Endothelial cell of umbilical vein (primary cell): ENCODE measurements around the gene TYK2. TPM values are rescaled to one million over a fixed set of nuclear protein-coding genes. Genes with fewer than 3 reads are reported as not detected.

ENCODE experiments used
- BruUV-seq: library from RNA; stranded (reverse); fragments of 400-500 nt; replicated peaks from 2 replicates; lab custom pipeline; 2021; lab: Mats Ljungman, UMichigan
- CTCF ChIA-PET: fragments of 300-600, 350-600 bp; sonication (Branson Sonifier 250); formaldehyde crosslinking; loops from one replicate; lab custom pipeline; 2021; ENCODE audit warnings: antibody characterized with exemption, inconsistent platforms; lab: Charles Lee
- POLR2A ChIA-PET: fragments of 300-600, 350-600 bp; sonication (Branson Sonifier 250); formaldehyde crosslinking; loops from one replicate; lab custom pipeline; 2021; ENCODE audit warnings: antibody characterized with exemption, inconsistent platforms; lab: Charles Lee
- DNase-seq: peaks from one replicate; pipeline ENCODE4 v3.0.0-alpha.2; 2011; ENCODE audit warnings: low read depth, low spot score
- FAIRE-seq: peaks from 2 replicates; lab custom pipeline; 2011; peaks lifted over from hg19 to GRCh38; lab: Jason Lieb, UNC
- H2AFZ ChIP-seq: 2 replicates; pipeline ENCODE4 v1.6.0; 2012; ENCODE audit warnings: low read depth, low read length, control low read depth, inconsistent platforms
- H3K27ac ChIP-seq: 2 replicates; pipeline ENCODE4 v1.5.1; 2011; ENCODE audit warnings: low read depth, mild to moderate bottlenecking, control low read depth, low read length, moderate library complexity; ENCODE audit not compliant: insufficient read depth
- H3K27me3 ChIP-seq, 2 experiments: 2 replicates each; pipeline versions ENCODE4 v1.6.0 to v1.6.1; 2011; ENCODE audit warnings: low read length in 2 of 2, mixed read lengths in 1 of 2; ENCODE audit not compliant: control insufficient read depth in 2 of 2, insufficient read depth in 2 of 2
- H3K36me3 ChIP-seq, 2 experiments: 2 replicates in 1 of 2; 3 replicates in 1 of 2; pipeline ENCODE4 v1.5.1; 2011; ENCODE audit warnings: low read length in 2 of 2, mild to moderate bottlenecking in 1 of 2, moderate library complexity in 1 of 2; ENCODE audit not compliant: control insufficient read depth in 2 of 2, insufficient read depth in 2 of 2; ENCODE audit errors: extremely low read depth in 1 of 2
- H3K4me1 ChIP-seq: 3 replicates; pipeline ENCODE4 v1.5.1; 2011; ENCODE audit warnings: mild to moderate bottlenecking, low read length; ENCODE audit not compliant: control insufficient read depth, insufficient read depth; ENCODE audit errors: extremely low read depth
- H3K4me2 ChIP-seq: 2 replicates; pipeline ENCODE4 v1.6.1; 2011; ENCODE audit warnings: low read length, control low read depth, mixed read lengths; ENCODE audit not compliant: insufficient read depth
- H3K4me3 ChIP-seq, 3 experiments: fragments of 200-600 bp in 1 of 3; sonication (generic), shearing (Covaris generic) in 1 of 3; replicated peaks in 1 of 3; 2 replicates each; pipeline ENCODE4 v1.5.1; 2011 to 2016; ENCODE audit warnings: control low read depth in 3 of 3, low read length in 3 of 3, mild to moderate bottlenecking in 2 of 3, inconsistent platforms in 1 of 3, low read depth in 1 of 3, moderate library complexity in 1 of 3; ENCODE audit not compliant: insufficient read depth in 1 of 3
- H3K79me2 ChIP-seq: 2 replicates; pipeline ENCODE4 v1.6.0; 2012; ENCODE audit warnings: low read length, inconsistent platforms; ENCODE audit not compliant: control insufficient read depth, insufficient read depth
- H3K9ac ChIP-seq: replicated peaks from 2 replicates; pipeline ENCODE3; 2011; ENCODE audit warnings: low read length, control low read depth; ENCODE audit not compliant: insufficient read depth; ENCODE audit errors: extremely low read depth
- H3K9me1 ChIP-seq: replicated peaks from 3 replicates; pipeline ENCODE4 v1.6.0; 2011; ENCODE audit warnings: mild to moderate bottlenecking, low read length; ENCODE audit not compliant: control insufficient read depth, insufficient read depth; ENCODE audit errors: extremely low read depth
- H3K9me3 ChIP-seq: replicated peaks from 2 replicates; pipeline ENCODE4 v1.5.1; 2012; ENCODE audit warnings: low read length, inconsistent platforms; ENCODE audit not compliant: control insufficient read depth, insufficient read depth
- H4K20me1 ChIP-seq: replicated peaks from 2 replicates; pipeline ENCODE3; 2011; ENCODE audit warnings: mild to moderate bottlenecking, low read length; ENCODE audit not compliant: control insufficient read depth, insufficient read depth; ENCODE audit errors: extremely low read depth
- CTCF ChIP-seq, 2 donors: IDR thresholded peaks; 1 replicate in 1 of 2; 2 replicates in 1 of 2; pipeline ENCODE4 v1.5.1; 2011; ENCODE audit warnings: low read length in 2 of 2, mild to moderate bottlenecking in 2 of 2, moderate library complexity in 2 of 2, control low read depth in 1 of 2, inconsistent platforms in 1 of 2, low read depth in 1 of 2; ENCODE audit not compliant: insufficient read depth in 1 of 2; ENCODE audit errors: extremely low read depth in 1 of 2
- EZH2 ChIP-seq: IDR thresholded peaks from 2 replicates; pipeline ENCODE4 v1.6.1; 2012; ENCODE audit warnings: borderline replicate concordance, low read depth, mild to moderate bottlenecking, moderate library complexity, low read length, inconsistent platforms; ENCODE audit not compliant: severe bottlenecking
- GATA2 ChIP-seq: IDR thresholded peaks from 2 replicates; pipeline ENCODE4 v1.7.0; 2011; ENCODE audit warnings: low read depth, mild to moderate bottlenecking, moderate library complexity, mixed read lengths, low read length; ENCODE audit not compliant: insufficient read length, insufficient read depth
- JUN ChIP-seq: IDR thresholded peaks from 2 replicates; pipeline ENCODE4 v1.6.1; 2011; ENCODE audit warnings: borderline replicate concordance, low read depth; ENCODE audit not compliant: insufficient read length, insufficient read depth
- MAX ChIP-seq: IDR thresholded peaks from 2 replicates; pipeline ENCODE4 v1.6.1; 2011; ENCODE audit not compliant: insufficient read depth, insufficient read length
- MYC ChIP-seq: IDR thresholded peaks from one replicate; pipeline ENCODE4 v1.6.1; 2011; ENCODE audit warnings: mild to moderate bottlenecking, low read depth, low read length
- POLR2A ChIP-seq: IDR thresholded peaks from 2 replicates; pipeline ENCODE4 v1.6.1; 2012; ENCODE audit warnings: low read depth, mild to moderate bottlenecking, control low read depth, low read length
- POLR2AphosphoS5 ChIP-seq: IDR thresholded peaks from 2 replicates; pipeline ENCODE4 v1.6.1; 2012; ENCODE audit warnings: low read depth, mild to moderate bottlenecking, control low read depth, low read length, moderate library complexity; ENCODE audit not compliant: insufficient read depth
- dilution Hi-C: fragments of 300-500 bp; cut with MboI; formaldehyde crosslinking; loops from one replicate; pipeline ENCODE4 v1.15.0; 2019; ENCODE audit warnings: low sequenced_read_pairs; ENCODE audit not compliant: extremely low pct_ligation_motif_present
- intact Hi-C: fragments of 100-400 bp; cut with micrococcal nuclease; formaldehyde crosslinking; loops from one replicate; pipeline ENCODE4 v1.10.0; 2022
- polyA plus RNA-seq, 4 experiments: library from polyadenylated mRNA; depleted of rRNA in 3 of 4; stranded (reverse) in 3 of 4; unstranded in 1 of 4; fragments of >200 nt; gene quantifications; 2 replicates each; pipeline versions ENCODE4 v1.2.1 to v1.2.3, GENCODE V29; 2011 to 2012; ENCODE audit warnings: missing spikeins in 1 of 4
- total RNA-seq: library from RNA; stranded (reverse); gene quantifications from 2 replicates; pipeline ENCODE4 v1.2.3, GENCODE V29; 2021

TYK2 gene
- total and polyA plus RNA-seq, 2 donors (not counting 3 experiments of a cell fraction or from before 2014, with no cell fraction given), result 92.9 to 138 TPM

GRCh38 chr19:10422046-10422461, 41.7 kb upstream of the TYK2 start:
- Histone ChIP-seq H3K9me1 (no peaks in the 10 kb centered on the region), H4K20me1 (no peaks in the 10 kb centered on the region), H3K27ac (no peak overlapping the region), H3K27me3 (peaks cover 43 to 51% of the 10 kb centered on the region in 2 experiments), H3K4me2 (no peak overlapping the region), H3K79me2 (no peaks in the 10 kb centered on the region), H3K4me3 (no peak overlapping the region), H3K9ac (no peak overlapping the region), H3K36me3 (no peaks in the 10 kb centered on the region), H2AFZ (no peak overlapping the region), H3K9me3 (no peaks in the 10 kb centered on the region), H3K4me1 (peaks cover 14% of the 10 kb centered on the region)
- no TSS peak for BruUV-seq
- POLR2A ChIA-PET, result no interaction called here
- intact Hi-C loops (no loop called here), dilution Hi-C loops (no loop called here)
- CTCF ChIA-PET, result interaction anchor here (0.9 to 3.2 kb wide), 3 partner anchors 9 to 57 kb away, joined by 3 to 50 read pairs (median 9); partner anchors contain the start of gene CDC37
- FAIRE-seq, result no peak
- DNase-seq, result no peak
- TF ChIP-seq CTCF (IDR thresholded peaks at IDR 0.05; ENCODE audit: extremely low read depth in 1 of 2, insufficient read depth in 1 of 2, low read depth in 1 of 2, low read length in 2 of 2), result no peak
- TF ChIP-seq EZH2, result no peak
- TF ChIP-seq POLR2A, result no peak
- TF ChIP-seq POLR2AphosphoS5, result no peak
- no peak for TF ChIP-seq GATA2
- no peak for TF ChIP-seq MYC
- TF ChIP-seq MAX, result no peak
- TF ChIP-seq JUN, result no peak
